K562 (cell line): ENCODE data around the gene ATF6B. TPM values are rescaled to one million over a fixed set of nuclear protein-coding genes. Genes with fewer than 3 reads are reported as not detected.

Source experiments
- ATAC-seq: fragments of 200-7000 bp; cut with Tn5 transposase; 3 replicates; pipeline ENCODE4 v1.9.1; 2020; ENCODE audit warnings: moderate library complexity
- BruUV-seq: library from RNA; stranded (reverse); fragments of 400-500 nt; replicated peaks from 2 replicates; lab custom pipeline; 2021; lab: Mats Ljungman, UMichigan
- CTCF ChIA-PET: fragments of 300-600 bp; formaldehyde crosslinking; extraction: SDS; loops from one replicate; lab custom pipeline; 2021; ENCODE audit warnings: low intra/inter-chr PET ratio; lab: Yijun Ruan, JAX
- POLR2A ChIA-PET: fragments of 300-600, 350-650 bp; sonication (Branson Sonifier 250); formaldehyde crosslinking; extraction: SDS; loops from one replicate; lab custom pipeline; 2021; ENCODE audit warnings: antibody characterized with exemption, inconsistent platforms; lab: Yijun Ruan, JAX
- DNase-seq, 4 experiments: peaks; one replicate each; pipeline versions ENCODE4 v3.0.0 to v3.0.0-alpha.2; 2011 to 2018; ENCODE audit warnings: low spot score in 3 of 4, mixed read lengths in 3 of 4; ENCODE audit errors: extremely low read depth in 1 of 4
- FAIRE-seq: peaks from 2 replicates; lab custom pipeline; 2011; peaks lifted over from hg19 to GRCh38; lab: Jason Lieb, UNC
- H2AFZ ChIP-seq: 2 replicates; pipeline ENCODE4 v1.6.0; 2011; ENCODE audit warnings: low read depth, low read length, control low read depth, inconsistent platforms
- H3K27ac ChIP-seq: fragments of 200-600 bp; 3 replicates; pipeline ENCODE4 v1.8.0; 2011; ENCODE audit warnings: low read depth, mild to moderate bottlenecking, control low read depth, inconsistent platforms, low read length, moderate library complexity, mixed read lengths; ENCODE audit errors: extremely low read depth
- H3K27me3 ChIP-seq, 2 experiments: fragments of 300-600 bp in 1 of 2; 2 replicates in 1 of 2; 3 replicates in 1 of 2; pipeline versions ENCODE4 v1.6.0 to v1.8.0; 2011; ENCODE audit warnings: inconsistent platforms in 2 of 2, low read length in 2 of 2, mild to moderate bottlenecking in 1 of 2, mixed read lengths in 1 of 2, moderate library complexity in 1 of 2; ENCODE audit not compliant: control insufficient read depth in 2 of 2, insufficient read depth in 2 of 2
- H3K36me3 ChIP-seq: fragments of 300-600 bp; 3 replicates; pipeline ENCODE4 v1.8.0; 2011; ENCODE audit warnings: mild to moderate bottlenecking, low read length, inconsistent platforms; ENCODE audit not compliant: control insufficient read depth, insufficient read depth
- H3K4me1 ChIP-seq, 2 experiments: fragments of 200-600 bp in 1 of 2; replicated peaks in 1 of 2; 2 replicates in 1 of 2; 3 replicates in 1 of 2; pipeline versions ENCODE4 v1.5.1 to v1.8.0; 2011; ENCODE audit warnings: inconsistent platforms in 2 of 2, low read length in 2 of 2, mild to moderate bottlenecking in 1 of 2, mixed read lengths in 1 of 2, moderate library complexity in 1 of 2; ENCODE audit not compliant: control insufficient read depth in 2 of 2, insufficient read depth in 2 of 2
- H3K4me2 ChIP-seq: 2 replicates; pipeline ENCODE4 v1.6.1; 2011; ENCODE audit warnings: low read length, control low read depth, inconsistent platforms, mixed read lengths; ENCODE audit not compliant: insufficient read depth
- H3K4me3 ChIP-seq: fragments of 200-600 bp; sonication (generic), shearing (Covaris generic); 2 replicates; pipeline ENCODE4 v1.5.1; 2016; ENCODE audit warnings: control low read depth, inconsistent platforms
- H3K79me2 ChIP-seq: fragments of 200-600 bp; 3 replicates; pipeline ENCODE4 v1.8.0; 2011; ENCODE audit warnings: low read length, inconsistent platforms; ENCODE audit not compliant: control insufficient read depth, insufficient read depth
- H3K9ac ChIP-seq, 2 experiments: 2 replicates each; pipeline versions ENCODE4 v1.6.0 to v1.6.1; 2011; ENCODE audit warnings: low read depth in 2 of 2, low read length in 2 of 2, control low read depth in 1 of 2, inconsistent platforms in 1 of 2, mild to moderate bottlenecking in 1 of 2, mixed read lengths in 1 of 2; ENCODE audit not compliant: insufficient read depth in 1 of 2
- H3K9me1 ChIP-seq: one replicate; pipeline ENCODE4 v1.6.0; 2011; ENCODE audit warnings: inconsistent platforms, mild to moderate bottlenecking, low read length, moderate library complexity; ENCODE audit not compliant: control insufficient read depth, insufficient read depth
- H3K9me3 ChIP-seq: replicated peaks from 2 replicates; pipeline ENCODE4 v1.5.1; 2011; ENCODE audit warnings: low read depth, low read length, inconsistent platforms; ENCODE audit not compliant: control insufficient read depth, insufficient read depth
- H4K20me1 ChIP-seq: replicated peaks from 2 replicates; pipeline ENCODE4 v1.6.1; 2011; ENCODE audit warnings: low read length, inconsistent platforms, mixed read lengths; ENCODE audit not compliant: control insufficient read depth, insufficient read depth
- HDAC8 ChIP-seq: fragments of 450-650 bp; IDR thresholded peaks from 2 replicates; pipeline ENCODE4 v1.6.1; 2016; ENCODE audit warnings: mild to moderate bottlenecking, missing genetic modification characterization, moderate library complexity, missing compliant biosample characterization
- MAFK ChIP-seq: IDR thresholded peaks from 2 replicates; pipeline ENCODE4 v1.6.1; 2011; ENCODE audit warnings: low read length, improper control_type of control experiment
- MIER1 ChIP-seq: fragments of 450-650 bp; IDR thresholded peaks from 2 replicates; pipeline ENCODE4 v1.6.1; 2016; ENCODE audit warnings: antibody characterized with exemption, mild to moderate bottlenecking, low read depth
- MLLT1 ChIP-seq, 2 experiments: fragments of 450-650 bp; IDR thresholded peaks; 2 replicates each; pipeline ENCODE4 v1.6.1; 2016
- YY1 ChIP-seq, 3 experiments: IDR thresholded peaks; 2 replicates each; pipeline ENCODE4 v1.6.1; 2011; ENCODE audit warnings: low read length in 2 of 3, mild to moderate bottlenecking in 2 of 3, moderate library complexity in 2 of 3, borderline replicate concordance in 1 of 3, control low read depth in 1 of 3, low read depth in 1 of 3; ENCODE audit not compliant: insufficient read depth in 3 of 3, insufficient replicate concordance in 2 of 3, control insufficient read depth in 1 of 3, insufficient read length in 1 of 3; ENCODE audit errors: extremely low read depth in 1 of 3
- ZNF165 ChIP-seq: fragments of 250-450 bp; sonication (Bioruptor Pico); IDR thresholded peaks from 2 replicates; pipeline ENCODE4 v1.4.0; 2020; ENCODE audit warnings: borderline replicate concordance
- ZNF696 ChIP-seq: fragments of 250-450 bp; sonication (Bioruptor Pico); conservative IDR thresholded peaks from 2 replicates; pipeline ENCODE4 v1.4.0; 2020; ENCODE audit warnings: mild to moderate bottlenecking, moderate library complexity
- WGBS: fragments of 100-300 bp; shearing (Covaris generic); methylation state at CpG from one replicate; pipeline ENCODE4 v1.1.6; 2016; ENCODE audit warnings: low coverage, mixed read lengths; ENCODE audit not compliant: insufficient coverage; ENCODE audit errors: missing lambda C conversion rate; 5-methylcytosine and 5-hydroxymethylcytosine counted together
- in situ Hi-C: fragments of 300-500 bp; cut with MboI; formaldehyde crosslinking; loops from 4 replicates; pipeline ENCODE4 v1.15.0; 2018; ENCODE audit warnings: inconsistent platforms, mixed read lengths
- intact Hi-C: fragments of 100-400 bp; cut with micrococcal nuclease; formaldehyde crosslinking; loops from 2 replicates; pipeline ENCODE4 v1.14.2; 2022
- polyA plus RNA-seq, 8 experiments: library from polyadenylated mRNA; depleted of rRNA in 4 of 8; stranded (reverse) in 5 of 8; unstranded in 3 of 8; fragments of >200 nt; fragmentation: Nextera tagmentation in 2 of 8; fragmentation: Illumina TruSeq in 1 of 8; extraction: Ambion mirVana in 2 of 8; extraction: Trizol in 1 of 8; gene quantifications; 2 replicates each; pipeline versions ENCODE4 v1.2.1 to v1.2.3, GENCODE V29; 2011 to 2014; ENCODE audit warnings: inconsistent platforms in 1 of 8, missing spikeins in 1 of 8
- total RNA-seq, 7 experiments: library from RNA; depleted of rRNA in 6 of 7; stranded (reverse); fragments of >200 nt in 6 of 7; fragmentation: Illumina TruSeq in 2 of 7; extraction: Trizol in 2 of 7; gene quantifications; 2 replicates each; pipeline versions ENCODE4 v1.2.1 to v1.2.3, GENCODE V29; 2011 to 2021; ENCODE audit warnings: low replicate concordance in 1 of 7
- TF ChIP-seq, protein P1 (sequence below): IDR thresholded peaks from 2 replicates; pipeline ENCODE4 v1.6.1; 2011; ENCODE audit warnings: borderline replicate concordance, low read depth, mild to moderate bottlenecking, moderate library complexity, low read length; ENCODE audit not compliant: insufficient read depth, poor library complexity, severe bottlenecking
- TF ChIP-seq, protein P2 (sequence below): fragments of 450-650 bp; IDR thresholded peaks from 2 replicates; pipeline ENCODE4 v1.6.1; 2016; ENCODE audit warnings: missing biosample characterization, missing genetic modification characterization
- TF ChIP-seq, protein P3 (sequence below): sonication (generic); formaldehyde crosslinking; IDR thresholded peaks from 2 replicates; pipeline ENCODE4 v1.8.0; 2022; ENCODE audit warnings: missing genetic modification reagents, mild to moderate bottlenecking, moderate library complexity, borderline replicate concordance

ATF6B gene
- total and polyA plus RNA-seq, 9 of the 15 experiments (the other 6 are each of a cell fraction or from before 2014, with no cell fraction given) = 20.7 to 131 (median 31.7) TPM

- POLR2A ChIA-PET = interaction anchor here (0.6 to 0.8 kb wide), 2 partner anchors 11 to 367 kb away, joined by 3 to 5 read pairs; partner anchors contain the start of gene LY6G6C
- Histone ChIP-seq H3K9me1 (no peaks in the 10 kb centered on the region), H3K27ac (no peak overlapping the region), H3K4me3 (no peak overlapping the region), H4K20me1 (no peaks in the 10 kb centered on the region), H3K79me2 (no peaks in the 10 kb centered on the region), H3K4me1 (peaks cover 8 to 32% of the 10 kb centered on the region in 2 experiments), H3K36me3 (no peaks in the 10 kb centered on the region), H3K27me3 (peaks cover 14 to 44% of the 10 kb centered on the region in 2 experiments), H3K9ac (no peak overlapping the region; a peak in 1 of 4 replicates), H3K9me3 (no peaks in the 10 kb centered on the region), H3K4me2 (no peak overlapping the region), H2AFZ (no peak overlapping the region)
- in situ Hi-C loops (no loop called here), intact Hi-C loops (no loop called here)
- ATAC-seq (no peak), FAIRE-seq (no peak), DNase-seq (no peak)
- TF ChIP-seq MIER1 (no peak), ZNF165 (CRISPR knock-in tag) (no peak), YY1 (IDR thresholded peaks at IDR 0.05; ENCODE audit: borderline replicate concordance in 1 of 3, control insufficient read depth in 1 of 3, extremely low read depth in 1 of 3, insufficient read depth in 3 of 3, insufficient read length in 1 of 3, insufficient replicate concordance in 2 of 3, low read depth in 1 of 3, low read length in 2 of 3) (no peak), HDAC8 (tag) (no peak), MAFK (no peak), MLLT1 (IDR thresholded peaks at IDR 0.05) (no peak), ZNF696 (CRISPR knock-in tag) (no peak)
- TF ChIP-seq, protein P1, sequence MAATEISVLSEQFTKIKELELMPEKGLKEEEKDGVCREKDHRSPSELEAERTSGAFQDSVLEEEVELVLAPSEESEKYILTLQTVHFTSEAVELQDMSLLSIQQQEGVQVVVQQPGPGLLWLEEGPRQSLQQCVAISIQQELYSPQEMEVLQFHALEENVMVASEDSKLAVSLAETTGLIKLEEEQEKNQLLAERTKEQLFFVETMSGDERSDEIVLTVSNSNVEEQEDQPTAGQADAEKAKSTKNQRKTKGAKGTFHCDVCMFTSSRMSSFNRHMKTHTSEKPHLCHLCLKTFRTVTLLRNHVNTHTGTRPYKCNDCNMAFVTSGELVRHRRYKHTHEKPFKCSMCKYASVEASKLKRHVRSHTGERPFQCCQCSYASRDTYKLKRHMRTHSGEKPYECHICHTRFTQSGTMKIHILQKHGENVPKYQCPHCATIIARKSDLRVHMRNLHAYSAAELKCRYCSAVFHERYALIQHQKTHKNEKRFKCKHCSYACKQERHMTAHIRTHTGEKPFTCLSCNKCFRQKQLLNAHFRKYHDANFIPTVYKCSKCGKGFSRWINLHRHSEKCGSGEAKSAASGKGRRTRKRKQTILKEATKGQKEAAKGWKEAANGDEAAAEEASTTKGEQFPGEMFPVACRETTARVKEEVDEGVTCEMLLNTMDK = no peak
- TF ChIP-seq, protein P2, sequence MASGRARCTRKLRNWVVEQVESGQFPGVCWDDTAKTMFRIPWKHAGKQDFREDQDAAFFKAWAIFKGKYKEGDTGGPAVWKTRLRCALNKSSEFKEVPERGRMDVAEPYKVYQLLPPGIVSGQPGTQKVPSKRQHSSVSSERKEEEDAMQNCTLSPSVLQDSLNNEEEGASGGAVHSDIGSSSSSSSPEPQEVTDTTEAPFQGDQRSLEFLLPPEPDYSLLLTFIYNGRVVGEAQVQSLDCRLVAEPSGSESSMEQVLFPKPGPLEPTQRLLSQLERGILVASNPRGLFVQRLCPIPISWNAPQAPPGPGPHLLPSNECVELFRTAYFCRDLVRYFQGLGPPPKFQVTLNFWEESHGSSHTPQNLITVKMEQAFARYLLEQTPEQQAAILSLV (tag) = no peak
- TF ChIP-seq, protein P3, sequence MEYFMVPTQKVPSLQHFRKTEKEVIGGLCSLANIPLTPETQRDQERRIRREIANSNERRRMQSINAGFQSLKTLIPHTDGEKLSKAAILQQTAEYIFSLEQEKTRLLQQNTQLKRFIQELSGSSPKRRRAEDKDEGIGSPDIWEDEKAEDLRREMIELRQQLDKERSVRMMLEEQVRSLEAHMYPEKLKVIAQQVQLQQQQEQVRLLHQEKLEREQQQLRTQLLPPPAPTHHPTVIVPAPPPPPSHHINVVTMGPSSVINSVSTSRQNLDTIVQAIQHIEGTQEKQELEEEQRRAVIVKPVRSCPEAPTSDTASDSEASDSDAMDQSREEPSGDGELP = no peak
- BruUV-seq = no TSS peak
- CTCF ChIA-PET = no interaction called here
- 56% methylated on average over 14 of the region's 14 CpGs for WGBS
Measured at GRCh38 chr6:32088487-32089049, 39.5 kb downstream of the ATF6B start.
